Epithelial cell of esophagus (primary cell): Measurements from ENCODE around the gene GAMT.

ENCODE experiments used
- DNase-seq: peaks from one replicate; pipeline ENCODE4 v3.0.0; 2010; ENCODE audit warnings: low read depth
- H3K4me3 ChIP-seq: 2 replicates; pipeline ENCODE4 v1.5.1; 2011; ENCODE audit warnings: mild to moderate bottlenecking, low read length, control low read depth
- TF ChIP-seq, protein P1 (sequence below): IDR thresholded peaks from 2 replicates; pipeline ENCODE4 v1.5.1; 2011; ENCODE audit warnings: low read depth, mild to moderate bottlenecking, low read length, control low read depth, inconsistent platforms; ENCODE audit not compliant: insufficient read depth; ENCODE audit errors: missing control alignments

The GAMT gene

DNA sequence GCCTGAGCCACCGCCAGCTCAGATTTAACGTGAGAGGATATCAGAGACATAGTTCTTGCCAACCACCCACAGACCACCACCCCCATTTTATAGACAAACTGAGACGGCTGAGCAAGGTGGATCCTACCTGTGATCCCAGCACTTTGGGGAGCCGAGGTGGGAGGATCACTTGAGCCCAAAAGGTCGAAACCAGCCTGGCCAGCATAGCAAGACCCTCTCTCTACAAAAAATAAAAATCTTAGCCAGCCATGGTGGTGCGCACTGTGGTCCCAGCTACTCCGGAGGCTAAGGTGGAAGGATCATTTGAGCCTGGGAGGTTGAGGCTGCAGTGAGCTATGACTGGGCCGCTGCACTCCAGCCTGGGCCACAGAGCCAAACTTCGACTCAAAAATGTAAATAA is 48.2 kb downstream of the GAMT start:
- no peak overlapping the region for H3K4me3 ChIP-seq
- TF ChIP-seq, protein P1, sequence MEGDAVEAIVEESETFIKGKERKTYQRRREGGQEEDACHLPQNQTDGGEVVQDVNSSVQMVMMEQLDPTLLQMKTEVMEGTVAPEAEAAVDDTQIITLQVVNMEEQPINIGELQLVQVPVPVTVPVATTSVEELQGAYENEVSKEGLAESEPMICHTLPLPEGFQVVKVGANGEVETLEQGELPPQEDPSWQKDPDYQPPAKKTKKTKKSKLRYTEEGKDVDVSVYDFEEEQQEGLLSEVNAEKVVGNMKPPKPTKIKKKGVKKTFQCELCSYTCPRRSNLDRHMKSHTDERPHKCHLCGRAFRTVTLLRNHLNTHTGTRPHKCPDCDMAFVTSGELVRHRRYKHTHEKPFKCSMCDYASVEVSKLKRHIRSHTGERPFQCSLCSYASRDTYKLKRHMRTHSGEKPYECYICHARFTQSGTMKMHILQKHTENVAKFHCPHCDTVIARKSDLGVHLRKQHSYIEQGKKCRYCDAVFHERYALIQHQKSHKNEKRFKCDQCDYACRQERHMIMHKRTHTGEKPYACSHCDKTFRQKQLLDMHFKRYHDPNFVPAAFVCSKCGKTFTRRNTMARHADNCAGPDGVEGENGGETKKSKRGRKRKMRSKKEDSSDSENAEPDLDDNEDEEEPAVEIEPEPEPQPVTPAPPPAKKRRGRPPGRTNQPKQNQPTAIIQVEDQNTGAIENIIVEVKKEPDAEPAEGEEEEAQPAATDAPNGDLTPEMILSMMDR: no peak
- DNase-seq: no peak

DNA sequence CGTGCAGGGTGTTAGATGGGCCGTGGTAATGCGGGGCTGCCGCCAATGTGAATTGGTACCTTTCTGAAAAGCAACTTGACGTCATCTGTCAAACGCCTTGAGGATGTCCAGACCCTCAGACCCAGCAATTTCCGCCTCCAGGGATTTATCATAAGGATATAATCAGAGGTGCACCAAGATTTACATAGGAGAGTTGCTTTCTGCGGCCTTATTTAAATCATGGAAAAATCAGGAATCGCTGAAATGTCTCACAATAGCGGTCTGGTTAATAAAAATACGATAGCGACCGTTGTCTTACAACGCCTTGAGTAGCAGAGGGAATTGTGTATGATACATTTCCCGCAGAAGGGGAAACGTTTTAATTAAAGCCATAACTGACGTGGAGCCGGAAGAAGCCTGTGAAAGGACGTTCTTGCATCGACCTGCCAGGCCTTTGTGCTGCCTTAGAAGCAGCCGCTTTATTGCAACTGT is 49.9 kb downstream of the GAMT start:
- no peak for DNase-seq
- no peak overlapping the region for H3K4me3 ChIP-seq

DNA sequence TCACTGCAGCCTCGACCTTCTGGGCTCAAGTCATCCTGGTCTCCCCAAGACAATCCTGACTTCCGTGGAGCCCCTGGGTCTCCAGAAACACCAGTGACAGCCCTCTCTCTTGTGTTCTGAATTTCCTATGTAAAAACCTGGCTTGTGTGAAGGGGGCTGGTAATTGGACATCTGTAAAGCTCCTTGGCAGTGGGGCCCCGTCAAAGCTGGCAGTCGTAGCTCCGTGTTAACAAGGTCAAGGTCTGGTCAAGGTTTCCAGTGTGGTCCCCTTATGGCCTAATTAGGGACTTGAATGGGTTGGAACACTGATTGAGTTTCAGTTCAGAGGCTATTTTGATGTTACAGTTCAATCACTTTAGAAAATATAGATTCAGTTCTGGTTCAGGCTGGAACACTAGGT is 50.5 kb downstream of the GAMT start:
- no peak overlapping the region for H3K4me3 ChIP-seq
- TF ChIP-seq, protein P1: no peak
- DNase-seq: no peak

More for the DNA sequence above, 49.9 kb downstream of the GAMT start:
- TF ChIP-seq, protein P1: no peak

DNA sequence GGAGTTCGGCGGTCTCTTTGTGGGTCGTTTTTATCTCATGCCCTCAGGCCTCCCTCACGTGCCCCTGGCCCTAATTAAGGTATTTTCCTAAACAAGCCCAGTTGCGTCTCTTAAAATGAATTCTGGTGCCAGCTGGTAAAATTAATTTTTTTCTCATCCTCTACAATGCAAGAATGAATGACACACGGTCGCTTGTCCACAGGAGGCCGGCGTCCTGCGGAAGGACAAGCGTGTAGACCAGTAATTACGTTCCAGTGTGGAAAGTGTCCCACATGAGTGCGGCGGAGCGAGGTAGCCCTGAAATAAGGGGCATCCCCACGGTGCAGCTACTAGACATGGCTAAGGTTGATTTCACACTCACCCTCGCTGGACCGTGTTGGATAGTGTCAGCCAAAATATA is 52.1 kb downstream of the GAMT start:
- no peak overlapping the region for H3K4me3 ChIP-seq
- TF ChIP-seq, protein P1: no peak
- DNase-seq: no peak
